ENCODE results near the gene OPN1MW3. TPM values are rescaled to one million over a fixed set of nuclear protein-coding genes. Genes with fewer than 3 reads are reported as not detected.
"Not testable (repeated sequence)": the region's sequence is repeated elsewhere in the genome, so short reads cannot be mapped to it uniquely, and the experiment has no call there.

OPN1MW3 gene
- total RNA-seq, 1 donor from 2014 or later: not detected

DNA sequence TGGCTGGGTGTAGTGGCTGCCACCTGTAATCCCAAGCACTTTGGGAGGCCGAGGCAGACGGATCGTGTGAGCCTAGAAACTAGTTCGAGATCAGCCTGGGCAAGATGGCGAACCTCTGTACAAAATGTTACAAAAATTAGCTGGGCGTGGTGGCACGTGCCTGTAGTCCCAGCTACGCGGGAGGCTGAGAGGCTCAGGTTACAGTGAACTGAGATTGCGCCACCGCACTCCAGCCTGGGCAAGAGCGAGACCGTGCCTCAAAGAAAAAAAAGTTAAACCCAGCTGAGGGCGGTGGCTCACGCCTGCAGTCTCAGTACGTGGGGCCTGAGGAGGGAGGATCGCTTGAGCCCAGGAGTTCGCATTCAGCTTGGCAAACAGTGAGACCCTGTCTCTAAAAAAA lies 39.3 kb downstream of the OPN1MW3 start:
- DNase-seq: no peak

DNA sequence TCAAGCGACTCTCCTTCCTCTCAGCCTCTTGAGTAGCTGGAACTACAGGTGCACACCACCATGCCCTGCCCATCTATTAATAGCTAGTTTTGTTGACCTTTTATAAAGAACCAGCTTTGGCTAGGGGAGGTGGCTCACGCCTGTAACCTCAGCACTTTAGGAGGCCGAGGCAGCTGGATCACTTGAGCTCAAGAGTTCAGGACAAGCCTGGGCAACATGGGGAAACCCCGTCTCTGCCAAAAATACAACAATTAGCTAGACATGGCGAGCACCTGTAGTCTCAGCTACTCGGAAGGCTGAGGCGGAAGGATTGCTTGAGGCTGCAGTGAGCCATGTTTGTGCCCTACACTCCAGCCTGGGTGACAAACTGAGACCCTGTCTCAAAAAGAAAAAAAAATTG lies 40.9 kb downstream of the OPN1MW3 start:
- DNase-seq: peak; percentile 11

DNA sequence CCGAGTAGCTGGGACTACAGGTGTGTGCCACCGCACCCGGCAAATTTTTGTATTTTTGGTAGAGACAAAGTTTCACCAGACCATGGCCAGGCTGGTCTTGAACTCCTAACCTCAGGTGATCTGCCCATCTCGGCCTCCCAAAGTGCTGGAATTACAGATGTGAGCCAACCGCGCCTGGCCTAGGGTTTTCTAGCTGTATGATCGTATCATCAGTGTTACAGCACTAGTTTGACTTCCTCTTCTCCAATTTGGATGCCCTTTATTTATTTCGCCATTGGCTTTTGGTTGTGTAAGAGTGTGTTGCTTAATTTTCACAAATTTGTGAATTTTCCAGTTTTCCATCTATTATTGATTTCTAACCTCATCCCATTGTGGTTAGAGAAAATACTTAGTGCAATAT lies 43.4 kb downstream of the OPN1MW3 start:
- DNase-seq: no peak

DNA sequence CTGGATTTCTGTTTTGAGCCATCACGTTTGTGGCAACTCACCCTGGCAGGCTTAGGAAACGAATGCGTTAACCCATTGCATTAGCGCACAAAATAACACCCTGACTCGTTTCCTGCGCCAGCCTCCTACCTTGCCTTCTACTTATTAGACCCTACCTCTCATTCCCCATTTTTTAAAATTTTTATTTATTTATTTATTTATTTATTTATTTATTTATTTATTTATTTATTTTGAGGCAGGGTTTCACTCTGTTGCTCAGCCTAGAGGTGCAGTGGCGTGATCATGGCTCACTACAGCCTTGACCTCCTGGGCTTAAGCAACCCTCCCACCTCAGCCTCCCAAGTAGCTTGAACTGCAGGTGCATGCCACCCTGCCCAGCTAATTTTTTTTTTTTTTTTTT lies 45.6 kb downstream of the OPN1MW3 start:
- not testable (repeated sequence) for DNase-seq

DNA sequence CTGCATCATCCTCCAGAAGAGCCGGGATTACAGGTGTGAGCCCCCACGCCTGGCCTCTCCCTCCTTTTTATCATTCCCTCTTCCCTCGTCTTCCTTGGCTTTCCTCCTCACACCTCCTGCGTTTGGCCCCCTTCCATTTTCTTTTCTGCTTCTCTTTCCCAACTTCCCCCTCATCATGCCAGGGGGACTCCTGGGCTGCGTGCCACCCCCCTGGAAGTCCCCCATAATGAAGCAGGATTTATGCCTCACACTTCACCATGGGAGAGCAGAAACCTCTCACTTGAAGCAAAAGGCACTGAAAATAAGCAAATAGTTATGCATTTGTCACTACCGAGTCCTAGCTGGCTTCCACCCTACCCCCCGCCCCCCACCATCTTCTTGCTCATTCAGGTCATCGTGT lies 46.1 kb downstream of the OPN1MW3 start:
- no peak for DNase-seq

DNA sequence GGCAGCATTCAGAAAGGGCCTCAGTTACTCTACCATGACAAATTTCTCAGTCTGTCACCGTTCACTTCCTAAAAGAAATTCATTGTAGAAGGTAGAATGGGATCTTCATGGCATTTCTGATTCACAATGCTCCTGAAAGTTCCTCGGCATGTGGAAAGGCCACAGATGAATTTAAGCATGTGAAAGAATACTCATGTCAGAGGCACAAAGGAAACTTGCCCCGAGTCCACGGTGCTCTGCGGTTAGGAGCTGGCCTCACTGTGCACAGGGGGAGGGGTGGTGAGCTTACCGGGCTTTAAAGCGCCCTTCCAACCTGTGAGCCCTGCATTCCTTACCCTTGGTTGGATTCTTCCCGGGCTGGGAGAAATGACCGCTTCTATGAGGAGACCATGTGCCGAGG lies 47.5 kb downstream of the OPN1MW3 start:
- no peak for DNase-seq

DNA sequence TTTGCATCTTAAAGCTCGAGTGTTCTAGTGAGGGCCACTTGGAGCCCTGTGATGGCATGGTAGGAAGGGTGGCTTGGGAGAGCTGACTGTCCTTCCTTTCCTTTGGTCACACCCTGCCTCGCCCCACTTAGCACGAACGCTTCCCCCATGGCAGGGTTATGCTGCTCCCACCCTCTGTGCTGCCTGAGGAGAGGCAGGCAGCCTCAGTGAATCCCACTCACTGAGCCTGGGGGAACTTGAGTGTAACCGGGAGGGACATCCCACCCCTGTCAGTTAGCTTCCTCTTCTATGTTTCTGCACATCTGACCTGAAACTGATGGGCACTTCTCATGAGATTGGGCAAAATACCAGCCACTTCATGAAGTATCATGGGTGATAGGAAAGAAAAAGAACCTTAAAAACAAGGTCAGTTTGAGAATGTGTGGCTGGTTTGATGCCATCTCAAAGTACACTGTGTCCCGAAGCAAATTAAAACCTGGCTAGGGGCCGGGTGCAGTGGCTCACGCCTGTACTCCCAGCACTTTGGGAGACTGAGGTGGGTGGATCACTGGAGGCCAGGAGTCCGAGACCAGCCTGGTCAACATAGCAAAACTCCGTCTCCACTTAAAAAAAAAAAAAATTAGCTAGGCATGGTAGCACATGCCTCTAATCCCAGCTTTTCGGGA lies 48.3 kb downstream of the OPN1MW3 start:
- no peak for DNase-seq

DNA sequence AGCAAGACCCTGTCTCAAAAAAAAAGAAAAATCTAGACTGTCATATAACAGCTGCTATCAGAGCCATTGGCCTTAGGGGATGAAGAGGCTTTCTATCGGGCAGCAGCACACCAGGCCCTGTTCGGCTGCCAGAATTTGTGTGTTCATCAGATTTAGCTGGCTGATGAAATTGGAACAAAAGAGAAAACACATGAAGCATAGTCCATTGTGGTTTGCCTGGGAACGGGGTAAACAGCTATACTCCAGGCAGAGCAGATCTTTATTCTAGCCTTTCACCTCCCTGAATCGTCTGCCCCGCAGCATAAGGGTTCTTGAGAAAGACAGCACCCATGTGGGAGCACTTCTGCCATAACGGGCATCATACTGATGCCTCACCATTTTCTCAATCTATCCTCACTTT lies 49.8 kb downstream of the OPN1MW3 start:
- DNase-seq: no peak

DNA sequence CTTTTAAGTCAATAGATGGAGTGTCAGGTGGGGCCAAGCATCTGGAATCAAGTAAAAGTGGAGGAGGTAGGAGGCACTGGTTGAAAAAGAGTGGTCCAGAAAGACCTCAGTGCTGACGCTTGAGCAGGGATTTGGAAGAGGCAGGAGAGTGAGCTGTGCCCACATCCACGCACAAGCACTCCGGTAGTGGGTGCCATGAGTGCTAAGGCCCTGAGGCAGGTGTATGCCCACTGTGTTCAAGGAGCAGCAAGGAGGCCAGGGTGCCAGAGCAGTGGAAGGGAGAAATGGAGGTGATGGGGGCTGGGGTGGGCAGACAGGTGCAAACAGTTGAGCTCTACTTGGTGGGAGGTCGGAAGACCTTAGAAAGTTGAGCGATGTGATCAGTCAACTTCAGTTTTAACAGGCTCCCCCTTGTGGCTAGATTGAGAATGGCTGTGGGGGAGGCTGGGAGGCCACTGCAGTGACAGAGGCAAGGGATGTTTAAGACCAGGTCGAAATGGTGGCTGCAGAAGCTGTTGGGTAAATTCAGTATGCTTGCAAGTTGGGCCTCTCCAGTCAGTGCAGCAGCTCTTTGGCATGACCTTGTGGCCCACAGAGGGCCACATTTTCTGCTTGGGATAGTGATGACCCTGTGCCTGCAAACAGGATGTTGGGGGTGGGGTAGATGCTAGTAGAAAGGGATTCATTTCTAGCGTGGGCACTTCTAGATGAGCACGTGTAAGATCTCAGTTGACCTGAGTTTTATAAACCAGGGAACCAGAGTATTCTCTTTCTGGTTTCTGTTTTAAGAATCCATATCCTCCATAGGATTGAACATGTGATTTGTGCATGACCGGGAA lies 50.9 kb downstream of the OPN1MW3 start:
- peak; percentile 40 for DNase-seq

DNA sequence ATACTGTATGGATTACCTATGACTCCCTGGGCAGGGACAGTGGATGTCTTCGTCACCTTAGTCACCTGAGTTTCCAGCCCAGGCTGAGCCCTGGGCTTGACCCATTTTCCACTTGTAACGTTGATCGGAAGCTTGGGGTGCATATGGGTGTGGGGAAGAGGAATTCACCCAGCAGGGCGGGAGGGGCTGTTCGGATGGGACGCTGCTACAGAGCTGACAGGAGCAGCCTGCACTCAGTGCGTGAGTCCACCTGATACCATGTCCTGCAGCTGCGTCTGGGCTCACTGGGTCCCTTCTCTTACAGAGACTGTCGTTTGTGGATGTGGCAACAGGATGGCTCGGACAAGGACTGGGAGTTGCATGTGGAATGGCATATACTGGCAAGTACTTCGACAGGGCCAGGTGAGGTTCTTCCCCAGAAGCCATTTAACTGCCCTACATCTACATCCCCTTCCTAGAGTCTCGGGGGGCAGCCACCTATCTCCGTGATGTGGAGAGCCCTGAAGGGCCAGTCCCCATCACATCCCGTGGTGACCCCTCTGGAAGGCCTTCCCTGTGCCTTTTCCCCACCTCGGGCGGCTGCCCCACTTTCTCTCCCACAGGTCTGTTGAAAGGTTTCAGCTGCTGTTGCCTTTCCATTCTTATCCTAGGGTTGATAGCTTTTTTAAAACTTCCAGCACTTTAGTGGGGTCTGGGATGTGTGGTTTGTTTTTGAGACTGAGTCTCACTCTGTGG lies 51.8 kb downstream of the OPN1MW3 start:
- DNase-seq: no peak

DNA sequence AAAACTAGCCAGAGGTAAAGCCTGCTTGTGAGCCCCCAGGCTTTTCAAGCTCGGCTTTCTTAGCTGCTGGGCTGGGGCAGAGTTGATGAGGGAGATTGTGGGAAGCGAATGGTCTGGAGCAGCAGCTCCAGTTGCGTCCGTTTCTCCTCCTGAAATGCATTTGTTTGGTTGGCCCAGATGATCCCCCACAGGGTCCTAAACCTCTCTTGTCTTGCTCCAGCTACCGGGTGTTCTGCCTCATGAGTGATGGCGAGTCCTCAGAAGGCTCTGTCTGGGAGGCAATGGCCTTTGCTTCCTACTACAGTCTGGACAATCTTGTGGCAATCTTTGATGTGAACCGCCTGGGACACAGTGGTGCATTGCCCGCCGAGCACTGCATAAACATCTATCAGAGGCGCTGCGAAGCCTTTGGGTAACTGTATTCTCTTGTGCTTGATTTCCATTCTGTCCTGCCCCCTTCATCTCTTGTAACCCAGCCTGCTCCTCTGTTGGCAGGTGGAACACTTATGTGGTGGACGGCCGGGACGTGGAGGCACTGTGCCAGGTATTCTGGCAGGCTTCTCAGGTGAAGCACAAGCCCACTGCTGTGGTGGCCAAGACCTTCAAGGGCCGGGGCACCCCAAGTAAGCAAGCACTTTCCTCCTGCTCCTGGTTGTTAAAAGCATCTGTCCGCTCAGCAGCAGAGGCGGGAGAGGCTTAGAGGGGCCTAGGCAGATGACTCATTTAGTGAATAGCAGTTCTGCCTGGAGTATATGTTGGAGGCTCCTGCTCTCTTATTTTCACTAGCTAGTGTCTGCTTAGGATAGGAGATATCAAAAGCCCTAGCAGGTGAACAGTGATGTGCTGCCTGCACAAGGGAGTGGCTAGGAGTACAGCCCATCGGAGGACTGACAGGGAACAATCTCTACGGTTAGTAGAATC lies 53.5 kb downstream of the OPN1MW3 start:
- DNase-seq: no peak

DNA sequence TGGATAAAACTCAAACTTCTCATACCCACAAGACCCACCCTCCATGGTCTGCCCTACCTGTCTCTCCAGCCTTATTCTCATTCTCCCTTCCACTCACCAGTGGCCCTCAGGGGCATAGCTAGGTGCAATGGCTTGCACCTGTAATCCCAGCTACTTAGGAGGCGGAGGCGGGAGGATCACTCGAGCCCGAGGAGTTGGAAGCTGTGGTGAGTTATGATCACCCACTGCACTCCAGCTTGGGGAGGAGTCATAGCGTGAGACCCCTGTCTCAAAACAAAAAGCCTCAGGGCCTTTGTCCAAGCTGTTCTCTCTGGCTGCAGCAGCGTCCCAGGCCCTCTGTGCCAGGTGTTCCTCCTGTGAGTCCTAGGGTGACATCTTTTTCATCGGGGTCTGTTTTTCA lies 54.7 kb downstream of the OPN1MW3 start:
- DNase-seq: no peak

DNA sequence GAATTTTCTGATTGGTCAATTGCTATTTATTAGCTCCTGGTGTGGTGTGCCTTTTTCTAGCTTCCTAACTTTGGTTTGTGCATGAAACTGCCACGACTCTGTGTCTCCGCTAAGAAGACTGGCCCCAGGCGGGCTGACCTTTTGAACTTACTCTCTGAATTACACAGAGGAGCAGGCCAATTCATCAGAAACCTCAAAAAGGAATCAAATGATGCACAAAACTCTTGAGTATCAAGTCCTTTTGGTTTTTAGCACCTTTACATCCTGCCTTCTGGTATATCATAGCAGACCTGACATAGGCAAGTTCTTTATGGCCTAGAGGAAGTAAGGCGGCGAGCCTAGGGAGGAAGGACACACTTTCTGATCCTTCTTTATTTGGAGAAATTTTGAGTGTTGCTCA lies 55.8 kb downstream of the OPN1MW3 start:
- DNase-seq: no peak

DNA sequence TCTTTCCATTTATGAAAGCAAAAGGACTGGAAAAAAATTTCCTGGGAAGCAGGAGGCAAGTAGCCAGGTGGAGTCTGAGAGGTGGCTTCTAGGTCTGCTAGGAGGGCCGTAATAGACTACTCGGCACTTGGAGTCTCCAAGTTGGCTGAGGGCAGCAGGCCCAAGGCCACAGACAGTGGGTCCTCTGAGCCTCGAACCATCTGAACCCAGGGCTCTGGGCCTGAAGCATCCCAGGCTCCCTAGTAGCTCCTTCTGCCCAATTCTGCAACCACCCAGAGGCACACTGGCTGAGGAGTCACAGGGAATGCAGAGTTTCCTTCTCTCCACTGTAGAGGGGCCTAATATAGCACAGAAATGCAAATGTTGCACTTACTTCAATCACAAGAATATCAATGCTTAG lies 58.0 kb downstream of the OPN1MW3 start:
- no peak for DNase-seq

DNA sequence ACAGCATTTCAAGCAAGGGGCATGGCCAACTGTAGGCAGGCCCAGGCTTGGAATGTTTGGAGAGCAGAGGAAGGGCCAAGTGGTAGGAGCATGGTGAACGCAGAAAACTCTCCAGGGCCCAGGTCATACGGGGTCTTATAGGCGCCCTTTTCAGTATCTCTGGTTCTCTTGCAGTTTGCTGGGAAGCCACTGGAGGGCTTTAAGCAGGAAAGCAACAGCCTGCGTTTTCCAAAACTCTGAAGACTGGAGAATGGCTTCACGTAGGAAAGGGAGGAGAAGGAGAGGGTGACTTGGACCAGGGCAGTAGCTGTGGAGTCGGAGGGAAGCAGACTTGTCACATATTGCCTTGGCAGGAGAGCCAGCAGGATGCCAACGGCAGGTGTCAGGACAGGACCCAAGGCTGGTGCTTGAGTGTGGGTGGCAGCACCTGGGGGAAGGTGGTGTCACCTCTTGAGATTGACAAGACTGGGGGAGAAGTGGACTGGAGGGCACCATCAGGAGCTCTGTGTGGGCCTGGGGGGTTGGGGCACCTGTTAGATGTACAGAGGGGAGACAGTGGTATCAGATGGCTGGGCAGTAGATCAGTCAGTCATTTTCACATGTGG lies 60.1 kb downstream of the OPN1MW3 start:
- peak; percentile 27 for DNase-seq

DNA sequence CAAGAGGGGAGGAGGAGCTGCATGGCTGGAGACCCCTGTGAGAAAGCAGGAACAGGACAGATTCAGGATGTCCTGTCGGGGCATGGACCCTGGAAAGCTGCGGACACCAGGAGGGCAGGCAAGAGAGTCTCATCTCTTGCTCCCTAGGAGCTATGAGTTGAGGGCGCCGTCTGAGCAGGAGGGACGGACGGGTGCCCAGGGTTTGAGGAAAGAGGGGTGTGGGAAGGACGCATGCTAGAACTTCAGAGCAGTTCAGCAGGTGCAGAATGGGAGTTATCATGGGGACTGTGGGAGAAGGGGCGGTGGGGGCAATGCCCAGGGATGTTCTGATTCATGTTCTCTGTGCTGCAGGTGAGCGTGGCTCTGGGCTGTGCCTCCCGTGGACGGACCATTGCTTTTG lies 63.0 kb downstream of the OPN1MW3 start:
- DNase-seq: no peak

Other genes starting within 250 kb of the OPN1MW3 start
- 20.4 TPM for gene IRAK1, start 237.7 kb upstream of the OPN1MW3 start, total RNA-seq
- 37.5 TPM for gene MECP2, start 159.9 kb upstream of the OPN1MW3 start, total RNA-seq
- not detected for gene OPN1LW, start 113.3 kb upstream of the OPN1MW3 start, total RNA-seq
- not detected for gene OPN1MW, start 75.0 kb upstream of the OPN1MW3 start, total RNA-seq
- not detected for gene OPN1MW2, start 37.8 kb upstream of the OPN1MW3 start, total RNA-seq
- not detected for gene TEX28, start 37.5 kb downstream of the OPN1MW3 start, total RNA-seq
- 1.6 TPM for gene TKTL1, start 38.2 kb downstream of the OPN1MW3 start, total RNA-seq
- 406 TPM for gene FLNA, start 117.1 kb downstream of the OPN1MW3 start, total RNA-seq
- 23.1 TPM for gene EMD, start 121.7 kb downstream of the OPN1MW3 start, total RNA-seq
- 9,585 TPM for gene RPL10, start 140.8 kb downstream of the OPN1MW3 start, total RNA-seq
- gene DNASE1L1, start 151.7 kb downstream of the OPN1MW3 start, total RNA-seq: 49.2 TPM
- gene TAFAZZIN, start 154.0 kb downstream of the OPN1MW3 start, total RNA-seq: 17.0 TPM
- gene ATP6AP1, start 171.1 kb downstream of the OPN1MW3 start, total RNA-seq: 81.8 TPM
- 91.6 TPM for gene GDI1, start 179.6 kb downstream of the OPN1MW3 start, total RNA-seq
- gene FAM50A, start 186.6 kb downstream of the OPN1MW3 start, total RNA-seq: 27.5 TPM
- 15.4 TPM for gene PLXNA3, start 200.7 kb downstream of the OPN1MW3 start, total RNA-seq
- gene LAGE3, start 221.7 kb downstream of the OPN1MW3 start, total RNA-seq: 23.8 TPM
- gene UBL4A, start 229.0 kb downstream of the OPN1MW3 start, total RNA-seq: 71.7 TPM
- gene SLC10A3, start 233.0 kb downstream of the OPN1MW3 start, total RNA-seq: 16.3 TPM

Measured in tongue (tissue), 2 donors.